ENCODE data around the gene RANBP9.

RANBP9 gene

GRCh38 chr6:13711733-13712598, at the start of gene RANBP9:
TSS of gene RANBP9 (minus strand) at chr6:13711835. CDS start at chr6:13711505, 330 bp downstream.
- DNase-seq = peak; percentile 80

- DNase-seq = no peak
Observed at GRCh38 chr6:13760307-13761304, 49.0 kb upstream of the RANBP9 start.

GRCh38 chr6:13759025-13759424, 47.4 kb upstream of the RANBP9 start:
- DNase-seq = no peak

- no peak for DNase-seq
Observed at GRCh38 chr6:13754644-13755043, 43.0 kb upstream of the RANBP9 start.

GRCh38 chr6:13743736-13744127, 32.1 kb upstream of the RANBP9 start:
- no peak for DNase-seq

GRCh38 chr6:13742961-13743735, 31.5 kb upstream of the RANBP9 start:
- no peak for DNase-seq

- DNase-seq = no peak
Observed at GRCh38 chr6:13741365-13741764, 29.7 kb upstream of the RANBP9 start.

GRCh38 chr6:13735031-13735430, 23.4 kb upstream of the RANBP9 start:
- no peak for DNase-seq

- no peak for DNase-seq
Observed at GRCh38 chr6:13733178-13733887, 21.7 kb upstream of the RANBP9 start.

GRCh38 chr6:13730704-13731103, 19.1 kb upstream of the RANBP9 start:
- no peak for DNase-seq

GRCh38 chr6:13729891-13730290, 18.3 kb upstream of the RANBP9 start:
- DNase-seq = no peak

GRCh38 chr6:13725570-13725969, 13.9 kb upstream of the RANBP9 start:
- no peak for DNase-seq

GRCh38 chr6:13725052-13725451, 13.4 kb upstream of the RANBP9 start:
- DNase-seq = no peak

- DNase-seq = no peak
Observed at GRCh38 chr6:13724182-13724581, 12.5 kb upstream of the RANBP9 start.

- DNase-seq = no peak
Observed at GRCh38 chr6:13722880-13723279, 11.2 kb upstream of the RANBP9 start.

GRCh38 chr6:13718123-13718458, 6.5 kb upstream of the RANBP9 start:
- no peak for DNase-seq

GRCh38 chr6:13716955-13717295, 5.3 kb upstream of the RANBP9 start:
- no peak for DNase-seq

GRCh38 chr6:13716225-13716954, 4.8 kb upstream of the RANBP9 start:
- no peak for DNase-seq

GRCh38 chr6:13715444-13715883, 3.8 kb upstream of the RANBP9 start:
- DNase-seq = no peak

GRCh38 chr6:13712599-13712898, 914 bp upstream of the RANBP9 start:
- no peak for DNase-seq

GRCh38 chr6:13711324-13711732, 307 bp downstream of the RANBP9 start:
- DNase-seq = no peak

Data from activated CD4-positive, alpha-beta T cell treated with anti-CD3 and anti-CD28 coated beads for 1 hour (primary cell).